ENCODE measurements around the gene ADAMTS1.

Gene ADAMTS1

DNA sequence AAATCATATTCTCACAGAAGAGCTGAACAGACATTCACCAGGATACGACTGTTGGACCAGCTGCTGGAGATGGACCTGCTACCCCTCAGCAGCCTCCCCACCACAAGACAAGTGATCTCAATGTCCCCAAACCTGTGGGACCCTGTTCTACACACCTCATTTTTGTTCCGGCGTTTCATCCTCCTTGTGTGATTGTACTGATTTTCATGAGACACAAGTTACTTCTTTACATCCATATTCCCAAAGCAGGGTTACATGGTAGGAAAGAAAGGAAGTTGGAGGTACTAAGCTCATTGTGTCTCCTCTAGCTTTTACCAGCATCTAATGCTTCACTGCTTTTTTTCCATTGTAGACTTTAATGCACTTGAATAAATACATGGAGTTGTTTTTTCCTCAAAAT is 8.7 kb downstream of the ADAMTS1 start:
- Histone ChIP-seq H3K27me3 (replicated peaks; ENCODE audit: control insufficient read depth, insufficient read depth, low read length) (no peaks in the 10 kb centered on the region), H3K4me3 (replicated peaks; ENCODE audit: low read depth, low read length) (no peak overlapping the region), H3K36me3 (ENCODE audit: control insufficient read depth, insufficient read depth, low read length) (no peaks in the 10 kb centered on the region)
- TF ChIP-seq, protein P1, sequence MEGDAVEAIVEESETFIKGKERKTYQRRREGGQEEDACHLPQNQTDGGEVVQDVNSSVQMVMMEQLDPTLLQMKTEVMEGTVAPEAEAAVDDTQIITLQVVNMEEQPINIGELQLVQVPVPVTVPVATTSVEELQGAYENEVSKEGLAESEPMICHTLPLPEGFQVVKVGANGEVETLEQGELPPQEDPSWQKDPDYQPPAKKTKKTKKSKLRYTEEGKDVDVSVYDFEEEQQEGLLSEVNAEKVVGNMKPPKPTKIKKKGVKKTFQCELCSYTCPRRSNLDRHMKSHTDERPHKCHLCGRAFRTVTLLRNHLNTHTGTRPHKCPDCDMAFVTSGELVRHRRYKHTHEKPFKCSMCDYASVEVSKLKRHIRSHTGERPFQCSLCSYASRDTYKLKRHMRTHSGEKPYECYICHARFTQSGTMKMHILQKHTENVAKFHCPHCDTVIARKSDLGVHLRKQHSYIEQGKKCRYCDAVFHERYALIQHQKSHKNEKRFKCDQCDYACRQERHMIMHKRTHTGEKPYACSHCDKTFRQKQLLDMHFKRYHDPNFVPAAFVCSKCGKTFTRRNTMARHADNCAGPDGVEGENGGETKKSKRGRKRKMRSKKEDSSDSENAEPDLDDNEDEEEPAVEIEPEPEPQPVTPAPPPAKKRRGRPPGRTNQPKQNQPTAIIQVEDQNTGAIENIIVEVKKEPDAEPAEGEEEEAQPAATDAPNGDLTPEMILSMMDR (IDR thresholded peaks at IDR 0.05; ENCODE audit: insufficient read depth, low read length, poor library complexity, severe bottlenecking), result no peak
- DNase-seq (ENCODE audit: extremely low read depth, insufficient read length), result no peak

- TF ChIP-seq, protein P1 (IDR thresholded peaks at IDR 0.05; ENCODE audit: insufficient read depth, low read length, poor library complexity, severe bottlenecking), result no peak
- Histone ChIP-seq H3K27me3 (replicated peaks; ENCODE audit: control insufficient read depth, insufficient read depth, low read length) (no peaks in the 10 kb centered on the region), H3K4me3 (replicated peaks; ENCODE audit: low read depth, low read length) (no peak overlapping the region), H3K36me3 (ENCODE audit: control insufficient read depth, insufficient read depth, low read length) (no peaks in the 10 kb centered on the region)
- DNase-seq (ENCODE audit: extremely low read depth, insufficient read length), result no peak
Measured at GRCh38 chr21:26835714-26836265, 9.4 kb downstream of the ADAMTS1 start.

- TF ChIP-seq, protein P1 (IDR thresholded peaks at IDR 0.05; ENCODE audit: insufficient read depth, low read length, poor library complexity, severe bottlenecking), result no peak
- no peaks in the 10 kb centered on the region for H3K27me3 ChIP-seq (replicated peaks; ENCODE audit: control insufficient read depth, insufficient read depth, low read length)
- H3K4me3 ChIP-seq (replicated peaks; ENCODE audit: low read depth, low read length), result no peak overlapping the region
- no peaks in the 10 kb centered on the region for H3K36me3 ChIP-seq (ENCODE audit: control insufficient read depth, insufficient read depth, low read length)
- DNase-seq (ENCODE audit: extremely low read depth, insufficient read length), result no peak
Measured at GRCh38 chr21:26835027-26835713, 10.0 kb downstream of the ADAMTS1 start.

GRCh38 chr21:26834181-26834905 is 10.9 kb downstream of the ADAMTS1 start:
- H3K36me3 ChIP-seq (ENCODE audit: control insufficient read depth, insufficient read depth, low read length), result no peaks in the 10 kb centered on the region
- TF ChIP-seq, protein P1 (IDR thresholded peaks at IDR 0.05; ENCODE audit: insufficient read depth, low read length, poor library complexity, severe bottlenecking), result no peak
- H3K27me3 ChIP-seq (replicated peaks; ENCODE audit: control insufficient read depth, insufficient read depth, low read length), result no peaks in the 10 kb centered on the region
- no peak overlapping the region for H3K4me3 ChIP-seq (replicated peaks; ENCODE audit: low read depth, low read length)
- no peak for DNase-seq (ENCODE audit: extremely low read depth, insufficient read length)

DNA sequence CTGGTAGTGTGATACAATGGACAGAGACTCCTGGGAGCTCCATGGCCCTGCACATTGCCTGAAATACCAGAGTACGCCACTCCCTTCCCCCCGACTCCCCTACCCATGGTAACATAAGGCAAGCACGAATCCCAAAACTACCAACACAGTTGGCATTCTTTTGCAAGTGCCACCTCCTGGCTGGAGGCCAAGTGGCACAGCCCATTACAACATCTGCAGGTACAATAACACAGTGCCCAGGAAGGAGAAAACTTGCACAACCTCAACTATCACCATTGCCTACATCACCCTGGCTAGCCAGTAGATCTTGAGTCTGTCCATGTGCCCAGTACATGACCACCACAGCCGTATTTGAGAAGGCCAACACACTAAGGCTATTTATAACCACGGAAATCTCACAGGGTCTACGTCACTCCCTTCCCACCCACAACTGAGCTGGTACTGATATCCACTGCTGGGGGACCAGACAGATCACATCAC is 11.7 kb downstream of the ADAMTS1 start:
- Histone ChIP-seq H3K36me3 (ENCODE audit: control insufficient read depth, insufficient read depth, low read length) (no peaks in the 10 kb centered on the region), H3K27me3 (replicated peaks; ENCODE audit: control insufficient read depth, insufficient read depth, low read length) (no peaks in the 10 kb centered on the region), H3K4me3 (replicated peaks; ENCODE audit: low read depth, low read length) (no peak overlapping the region)
- TF ChIP-seq, protein P1 (IDR thresholded peaks at IDR 0.05; ENCODE audit: insufficient read depth, low read length, poor library complexity, severe bottlenecking), result no peak
- no peak for DNase-seq (ENCODE audit: extremely low read depth, insufficient read length)
